GM12878 (cell line): ENCODE data around the gene NAV3. TPM values are rescaled to one million over a fixed set of nuclear protein-coding genes. Genes with fewer than 3 reads are reported as not detected.

Source experiments
- ATAC-seq: fragments of 200-7000 bp; cut with Tn5 transposase; 3 replicates; pipeline ENCODE4 v1.9.1; 2020; ENCODE audit warnings: mild to moderate bottlenecking, moderate library complexity
- BruUV-seq: library from RNA; stranded (reverse); fragments of 400-500 nt; replicated peaks from 2 replicates; lab custom pipeline; 2021; lab: Mats Ljungman, UMichigan
- CTCF ChIA-PET: fragments of 300-600 bp; sonication (Branson Sonifier 250); formaldehyde crosslinking; extraction: SDS; loops from one replicate; lab custom pipeline; 2021; ENCODE audit warnings: inconsistent platforms; lab: Yijun Ruan, JAX
- POLR2A ChIA-PET: fragments of 350-600 bp; formaldehyde crosslinking; extraction: SDS; loops from one replicate; lab custom pipeline; 2021; ENCODE audit warnings: inconsistent platforms; lab: Charles Lee
- RAD21 ChIA-PET: fragments of 300-600 bp; sonication (Branson Sonifier 250); formaldehyde crosslinking; loops from one replicate; lab custom pipeline; 2023; ENCODE audit warnings: antibody characterized with exemption; ENCODE audit not compliant: unreplicated experiment; lab: Charles Lee
- SMC1A ChIA-PET: fragments of 300-600 bp; sonication (Branson Sonifier 250); formaldehyde crosslinking; loops from one replicate; lab custom pipeline; 2023; ENCODE audit not compliant: unreplicated experiment, uncharacterized antibody; lab: Charles Lee
- DNase-seq: peaks from one replicate; pipeline ENCODE4 v3.0.0-alpha.2; 2011; ENCODE audit warnings: low read depth, low spot score
- FAIRE-seq: peaks from 3 replicates; lab custom pipeline; 2011; peaks lifted over from hg19 to GRCh38; lab: Jason Lieb, UNC
- H2AFZ ChIP-seq: 2 replicates; pipeline ENCODE4 v1.6.0; 2011; ENCODE audit warnings: low read depth, low read length, control low read depth; ENCODE audit not compliant: control insufficient read depth
- H3K27ac ChIP-seq: 2 replicates; pipeline ENCODE4 v1.5.1; 2011; ENCODE audit warnings: control low read depth; ENCODE audit not compliant: control insufficient read depth, insufficient read depth
- H3K27me3 ChIP-seq, 2 experiments: replicated peaks in 1 of 2; 2 replicates each; pipeline versions ENCODE4 v1.6.0 to v1.6.1; 2011; ENCODE audit warnings: low read length in 1 of 2; ENCODE audit not compliant: control insufficient read depth in 2 of 2, insufficient read depth in 2 of 2
- H3K36me3 ChIP-seq, 2 experiments: 2 replicates each; pipeline ENCODE4 v1.5.1; 2011; ENCODE audit warnings: low read length in 1 of 2; ENCODE audit not compliant: control insufficient read depth in 2 of 2, insufficient read depth in 2 of 2
- H3K4me1 ChIP-seq: 2 replicates; pipeline ENCODE4 v1.6.1; 2011; ENCODE audit warnings: mild to moderate bottlenecking, low read length, moderate library complexity, mixed read lengths; ENCODE audit not compliant: control insufficient read depth, insufficient read depth
- H3K4me2 ChIP-seq: 2 replicates; pipeline ENCODE4 v1.6.0; 2011; ENCODE audit warnings: control low read depth; ENCODE audit not compliant: control insufficient read depth, insufficient read depth
- H3K4me3 ChIP-seq: fragments of 200-600 bp; sonication (generic); 2 replicates; pipeline ENCODE4 v1.5.1; 2016
- H3K79me2 ChIP-seq: 2 replicates; pipeline ENCODE4 v1.6.0; 2011; ENCODE audit warnings: low read length; ENCODE audit not compliant: control insufficient read depth, insufficient read depth
- H3K9ac ChIP-seq: 2 replicates; pipeline ENCODE4 v1.8.0; 2011; ENCODE audit warnings: low read length, control low read depth, mixed read lengths; ENCODE audit not compliant: control insufficient read depth, insufficient read depth
- H3K9me3 ChIP-seq: replicated peaks from 3 replicates; pipeline ENCODE4 v1.5.1; 2011; ENCODE audit warnings: mild to moderate bottlenecking, low read length; ENCODE audit not compliant: control insufficient read depth, insufficient read depth
- H4K20me1 ChIP-seq: 2 replicates; pipeline ENCODE4 v1.6.0; 2011; ENCODE audit not compliant: control insufficient read depth, insufficient read depth
- BACH1 ChIP-seq: fragments of 450-650 bp; IDR thresholded peaks from 2 replicates; pipeline ENCODE4 v1.6.1; 2017; ENCODE audit warnings: mild to moderate bottlenecking, borderline replicate concordance
- CBFB ChIP-seq: IDR thresholded peaks from 2 replicates; pipeline ENCODE4 v1.6.1; 2016; ENCODE audit warnings: antibody characterized with exemption, low read depth
- CBX3 ChIP-seq: fragments of 200-600 bp; sonication (generic); IDR thresholded peaks from 2 replicates; pipeline ENCODE4 v1.6.1; 2016; ENCODE audit warnings: low read depth, borderline replicate concordance
- CREB1 ChIP-seq: IDR thresholded peaks from 2 replicates; pipeline ENCODE4 v1.6.1; 2012; ENCODE audit warnings: low read depth, mild to moderate bottlenecking, inconsistent platforms
- HDGF ChIP-seq: fragments of 450-650 bp; IDR thresholded peaks from 2 replicates; pipeline ENCODE4 v1.6.1; 2016; ENCODE audit warnings: antibody characterized with exemption
- KDM1A ChIP-seq: fragments of 200-600 bp; sonication (generic); IDR thresholded peaks from 2 replicates; pipeline ENCODE4 v1.6.1; 2016; ENCODE audit warnings: borderline replicate concordance
- KLF5 ChIP-seq: fragments of 450-650 bp; IDR thresholded peaks from 2 replicates; pipeline ENCODE4 v1.6.1; 2014; ENCODE audit warnings: mild to moderate bottlenecking; ENCODE audit not compliant: partially characterized antibody
- NR2C1 ChIP-seq: fragments of 450-650 bp; IDR thresholded peaks from 2 replicates; pipeline ENCODE4 v1.6.1; 2017; ENCODE audit warnings: antibody characterized with exemption, mild to moderate bottlenecking, moderate library complexity
- NR2C2 ChIP-seq: IDR thresholded peaks from 2 replicates; pipeline ENCODE4 v1.6.1; 2011; ENCODE audit warnings: borderline replicate concordance, low read depth; ENCODE audit not compliant: control insufficient read depth, insufficient read length
- POLR2AphosphoS5 ChIP-seq: IDR thresholded peaks from 2 replicates; pipeline ENCODE4 v1.6.1; 2011; ENCODE audit warnings: mild to moderate bottlenecking, low read length, inconsistent platforms
- SP1 ChIP-seq: IDR thresholded peaks from one replicate; pipeline ENCODE4 v1.6.1; 2011; ENCODE audit warnings: low read depth, low read length
- SRF ChIP-seq, 2 experiments: IDR thresholded peaks; 2 replicates each; pipeline ENCODE4 v1.6.1; 2011; ENCODE audit warnings: low read depth in 2 of 2, low read length in 2 of 2, mild to moderate bottlenecking in 1 of 2, moderate library complexity in 1 of 2
- SUZ12 ChIP-seq: fragments of 200-600 bp; sonication (generic); IDR thresholded peaks from one replicate; pipeline ENCODE4 v1.6.1; 2018; ENCODE audit warnings: antibody characterized with exemption, mild to moderate bottlenecking; ENCODE audit not compliant: unreplicated experiment
- TARDBP ChIP-seq: IDR thresholded peaks from 2 replicates; pipeline ENCODE4 v1.6.1; 2016; ENCODE audit warnings: borderline replicate concordance
- TCF3 ChIP-seq: IDR thresholded peaks from 2 replicates; pipeline ENCODE4 v1.6.1; 2012; ENCODE audit warnings: low read depth, mild to moderate bottlenecking, low read length, borderline replicate concordance; ENCODE audit not compliant: insufficient read depth
- ZBTB33 ChIP-seq: fragments of 450-650 bp; IDR thresholded peaks from 2 replicates; pipeline ENCODE4 v1.6.1; 2017; ENCODE audit warnings: mild to moderate bottlenecking
- ZZZ3 ChIP-seq: IDR thresholded peaks from 2 replicates; pipeline ENCODE4 v1.6.1; 2011; ENCODE audit warnings: low read depth; ENCODE audit not compliant: control insufficient read depth, insufficient read length
- WGBS: methylation state at CpG from one replicate; pipeline ENCODE4 v1.1.6; 2016; ENCODE audit warnings: low lambda C conversion rate; ENCODE audit not compliant: insufficient replicate concordance, insufficient coverage; ENCODE audit errors: missing lambda C conversion rate; 5-methylcytosine and 5-hydroxymethylcytosine counted together
- in situ Hi-C: fragments of 300-500 bp; cut with MboI; formaldehyde crosslinking; loops from 9 replicates; pipeline ENCODE4 v1.14.3; 2018; ENCODE audit warnings: mixed read lengths
- intact Hi-C: fragments of 100-400 bp; cut with micrococcal nuclease; formaldehyde crosslinking; loops from one replicate; pipeline ENCODE4 v1.14.2; 2022; ENCODE audit not compliant: unreplicated experiment
- polyA plus RNA-seq, 11 experiments: library from polyadenylated mRNA; depleted of rRNA in 4 of 11; unstranded in 6 of 11; stranded (reverse) in 5 of 11; fragments of >200 nt; fragmentation: Nextera tagmentation in 4 of 11; fragmentation: Illumina TruSeq in 1 of 11; extraction: Ambion mirVana in 4 of 11; extraction: Trizol in 1 of 11; gene quantifications; 1 replicate in 1 of 11; 2 replicates in 10 of 11; pipeline versions ENCODE4 v1.2.1 to v1.2.3, GENCODE V29; 2011 to 2016; ENCODE audit warnings: inconsistent platforms in 2 of 11, missing spikeins in 2 of 11, low read depth in 1 of 11
- total RNA-seq, 4 experiments: library from RNA; depleted of rRNA in 3 of 4; stranded (reverse); fragments of >200 nt in 3 of 4; fragmentation: Illumina TruSeq in 1 of 4; extraction: Trizol in 1 of 4; gene quantifications; 2 replicates each; pipeline versions ENCODE4 v1.2.1 to v1.2.3, GENCODE V29; 2013 to 2021

Gene NAV3
- total and polyA plus RNA-seq, 10 of the 15 experiments (the other 5 are each of a cell fraction or from before 2014, with no cell fraction given): 0.05 to 0.51 (median 0.22) TPM; not detected in 1

DNA sequence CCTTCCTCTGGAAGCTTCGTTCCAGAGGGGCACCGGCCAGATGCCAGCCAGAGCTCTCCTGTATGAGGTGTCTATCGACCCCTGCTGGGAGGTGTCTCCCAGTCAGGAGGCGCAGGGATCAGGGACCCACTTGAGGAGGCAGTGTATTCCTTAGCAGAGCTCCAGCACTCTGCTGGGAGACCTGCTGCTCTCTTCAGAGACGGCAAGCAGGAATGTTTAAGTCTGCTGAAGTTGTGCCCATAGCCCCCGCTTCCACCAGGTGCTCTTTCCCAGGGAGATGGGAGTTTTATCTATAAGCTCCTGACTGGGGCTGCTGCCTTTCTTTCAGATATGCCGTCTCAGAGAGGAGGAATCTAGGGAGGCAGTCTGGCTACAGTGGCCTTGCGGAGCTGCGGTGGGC lies 22.2 kb upstream of the NAV3 start:
- H3K79me2 ChIP-seq: no peaks in the 10 kb centered on the region
- H4K20me1 ChIP-seq: no peaks in the 10 kb centered on the region
- BruUV-seq: no TSS peak
- H3K9ac ChIP-seq: no peak overlapping the region
- no peaks in the 10 kb centered on the region for H3K4me1 ChIP-seq
- DNase-seq: no peak
- in situ Hi-C loops: no loop called here
- H3K27me3 ChIP-seq: no peaks in the 10 kb centered on the region
- intact Hi-C loops: no loop called here
- TF ChIP-seq KLF5 (no peak), SRF (IDR thresholded peaks at IDR 0.05; ENCODE audit: low read depth in 2 of 2, low read length in 2 of 2) (no peak), BACH1 (no peak), NR2C1 (no peak), NR2C2 (no peak), POLR2AphosphoS5 (no peak), CBFB (no peak), HDGF (no peak), SUZ12 (no peak), TARDBP (no peak), CBX3 (no peak), KDM1A (no peak), SP1 (no peak), ZBTB33 (no peak), ZZZ3 (no peak), TCF3 (no peak), CREB1 (no peak)
- TF ChIP-seq, all 136 proteins: peak for 0
- no peak overlapping the region for H3K4me3 ChIP-seq
- H3K9me3 ChIP-seq: no peaks in the 10 kb centered on the region
- RAD21 ChIA-PET: no interaction called here
- no peak for ATAC-seq
- 73% methylated on average over 9 of the region's 9 CpGs for WGBS
- no peaks in the 10 kb centered on the region for H3K36me3 ChIP-seq
- no peak for FAIRE-seq
- no peak overlapping the region for H2AFZ ChIP-seq
- POLR2A ChIA-PET: no interaction called here
- H3K4me2 ChIP-seq: no peak overlapping the region
- CTCF ChIA-PET: interaction anchor here (1.0 kb wide), 1 partner anchor 117 kb away, joined by 3 read pairs; no protein-coding TSS in a partner anchor
- H3K27ac ChIP-seq: no peak overlapping the region
- SMC1A ChIA-PET: interaction anchor here (1.4 to 1.5 kb wide), 3 partner anchors 9 to 52 kb away, joined by 3 to 4 read pairs (median 4); no protein-coding TSS in a partner anchor
